ENCODE results near the gene INPP4B.
A peak's percentile ranks its signal among the peaks of the same experiment; 100 is the strongest.

The INPP4B gene

DNA sequence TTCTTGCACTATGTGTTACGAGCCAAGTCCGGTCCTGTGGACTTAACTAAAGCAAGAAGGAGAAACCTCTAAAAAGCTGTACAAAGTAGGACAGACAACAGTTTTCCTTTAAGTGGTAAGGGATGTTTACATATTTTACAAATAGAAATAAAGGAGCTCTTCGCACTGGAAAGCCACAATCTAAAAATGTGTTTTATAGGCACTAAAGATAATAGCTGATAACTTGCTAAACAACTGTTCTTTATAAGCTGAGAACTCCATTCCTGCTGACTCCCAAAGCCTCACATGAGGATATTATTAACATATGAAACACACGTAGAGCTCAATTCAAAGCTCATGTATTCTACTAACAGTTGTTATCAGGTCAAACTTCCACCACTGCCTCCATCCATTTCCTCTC is 519.9 kb downstream of the INPP4B start:
- H3K27ac ChIP-seq (ENCODE audit: low read length, poor library complexity, severe bottlenecking), result no peak overlapping the region
- peak; percentile 16 for DNase-seq
- no peak overlapping the region for H3K4ac ChIP-seq (ENCODE audit: low read depth in 1 of 2, low read length in 2 of 2)
- no peak overlapping the region for H3K9ac ChIP-seq (ENCODE audit: low read length)
- H3K4me1 ChIP-seq (ENCODE audit: control insufficient read depth, insufficient read depth, low read depth, low read length), result peaks cover 1% of the 10 kb centered on the region
- H3K79me1 ChIP-seq (replicated peaks; ENCODE audit: low read length, poor library complexity, severe bottlenecking), result peaks cover 9% of the 10 kb centered on the region
- H2BK15ac ChIP-seq (ENCODE audit: low read depth, poor library complexity, severe bottlenecking), result no peak overlapping the region
- H4K8ac ChIP-seq (ENCODE audit: low read length), result no peak overlapping the region
- no peaks in the 10 kb centered on the region for H3K36me3 ChIP-seq (ENCODE audit: control insufficient read depth in 1 of 2, insufficient read depth in 2 of 2, low read depth in 1 of 2, low read length in 2 of 2)
- no peak overlapping the region for H2BK120ac ChIP-seq (ENCODE audit: low read depth, low read length)
- H3K9me3 ChIP-seq (ENCODE audit: control insufficient read depth, low read length), result no peaks in the 10 kb centered on the region
- no peak overlapping the region for H3K23ac ChIP-seq (ENCODE audit: low read length in 2 of 2)
- H2BK5ac ChIP-seq (ENCODE audit: low read depth, low read length, poor library complexity, severe bottlenecking), result no peak overlapping the region
- H2BK12ac ChIP-seq (ENCODE audit: low read length in 2 of 2), result no peak overlapping the region
- H3K14ac ChIP-seq (ENCODE audit: low read length in 2 of 2), result no peak overlapping the region
- H2AK5ac ChIP-seq (ENCODE audit: low read length, severe bottlenecking), result no peak overlapping the region
- H4K91ac ChIP-seq (ENCODE audit: low read length), result no peak overlapping the region
- no peak overlapping the region for H2AFZ ChIP-seq (ENCODE audit: low read depth, low read length)
- H3K27me3 ChIP-seq (ENCODE audit: control insufficient read depth in 1 of 2, insufficient read depth in 1 of 2, low read length in 2 of 2), result no peaks in the 10 kb centered on the region
- H3K4me3 ChIP-seq (ENCODE audit: insufficient read depth in 1 of 2, low read depth in 1 of 2, low read length in 2 of 2), result no peak overlapping the region
- no peak overlapping the region for H3K18ac ChIP-seq (ENCODE audit: low read depth in 1 of 2, low read length in 2 of 2)
- 80% methylated on average over 3 of the region's 4 CpGs for WGBS
- H3K4me2 ChIP-seq (ENCODE audit: low read length, poor library complexity, severe bottlenecking), result no peak overlapping the region

DNA sequence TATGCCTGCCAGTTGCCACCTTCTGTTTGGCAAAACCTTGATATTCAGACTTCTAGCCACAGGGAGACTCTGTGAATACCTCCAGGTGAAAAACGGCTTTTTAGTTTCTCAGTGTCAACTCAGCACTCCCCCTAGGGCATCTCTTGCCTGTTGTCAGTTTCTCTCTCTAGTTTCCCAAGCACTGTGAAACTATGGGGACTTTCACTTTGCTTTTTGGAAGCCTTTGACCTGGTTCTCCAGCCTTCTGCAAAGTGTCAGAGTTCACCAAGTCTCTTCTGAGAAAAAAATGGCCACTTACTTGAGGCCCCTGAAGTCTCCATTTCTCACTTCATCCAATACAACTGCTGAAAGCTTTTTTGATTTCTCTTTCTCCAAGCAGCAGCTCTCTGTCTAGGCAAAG is 521.5 kb downstream of the INPP4B start:
- Histone ChIP-seq H3K27ac (ENCODE audit: low read length, poor library complexity, severe bottlenecking) (no peak overlapping the region), H3K4me2 (ENCODE audit: low read length, poor library complexity, severe bottlenecking) (no peak overlapping the region), H2BK12ac (ENCODE audit: low read length in 2 of 2) (no peak overlapping the region), H3K9ac (ENCODE audit: low read length) (no peak overlapping the region), H3K4me3 (ENCODE audit: insufficient read depth in 1 of 2, low read depth in 1 of 2, low read length in 2 of 2) (no peak overlapping the region), H2BK120ac (ENCODE audit: low read depth, low read length) (no peak overlapping the region), H4K8ac (ENCODE audit: low read length) (no peak overlapping the region), H3K4me1 (ENCODE audit: control insufficient read depth, insufficient read depth, low read depth, low read length) (no peaks in the 10 kb centered on the region), H3K36me3 (ENCODE audit: control insufficient read depth in 1 of 2, insufficient read depth in 2 of 2, low read depth in 1 of 2, low read length in 2 of 2) (no peaks in the 10 kb centered on the region), H3K14ac (ENCODE audit: low read length in 2 of 2) (no peak overlapping the region), H3K79me1 (replicated peaks; ENCODE audit: low read length, poor library complexity, severe bottlenecking) (peaks cover 10% of the 10 kb centered on the region), H3K27me3 (ENCODE audit: control insufficient read depth in 1 of 2, insufficient read depth in 1 of 2, low read length in 2 of 2) (no peaks in the 10 kb centered on the region), H3K23ac (ENCODE audit: low read length in 2 of 2) (no peak overlapping the region), H2BK5ac (ENCODE audit: low read depth, low read length, poor library complexity, severe bottlenecking) (no peak overlapping the region), H3K18ac (ENCODE audit: low read depth in 1 of 2, low read length in 2 of 2) (no peak overlapping the region), H2BK15ac (ENCODE audit: low read depth, poor library complexity, severe bottlenecking) (no peak overlapping the region), H3K4ac (ENCODE audit: low read depth in 1 of 2, low read length in 2 of 2) (no peak overlapping the region), H3K9me3 (ENCODE audit: control insufficient read depth, low read length) (no peaks in the 10 kb centered on the region), H4K91ac (ENCODE audit: low read length) (no peak overlapping the region), H2AFZ (ENCODE audit: low read depth, low read length) (no peak overlapping the region), H2AK5ac (ENCODE audit: low read length, severe bottlenecking) (no peak overlapping the region)
- 60% methylated on average over 1 of the region's 1 CpG for WGBS
- no peak for DNase-seq

DNA sequence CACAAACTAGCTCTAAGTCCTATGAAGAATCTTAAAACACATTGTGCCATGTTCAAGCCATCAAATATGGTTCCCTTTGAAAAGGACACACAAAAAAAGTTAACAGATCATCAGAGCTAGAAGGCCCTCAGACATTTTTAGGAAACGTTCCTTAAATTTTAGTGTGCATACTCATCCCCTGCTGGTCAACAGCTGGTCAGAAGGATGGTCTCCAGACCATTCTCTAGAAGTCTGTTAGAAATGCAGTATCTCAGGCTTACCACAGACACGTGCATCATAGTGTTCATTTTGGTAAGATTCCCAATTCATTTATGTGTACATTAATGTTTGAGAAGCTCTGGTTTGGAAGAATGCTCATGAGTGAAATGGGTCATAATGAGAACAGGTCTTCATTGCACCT is 523.1 kb downstream of the INPP4B start:
- Histone ChIP-seq H2BK5ac (ENCODE audit: low read depth, low read length, poor library complexity, severe bottlenecking) (no peak overlapping the region), H3K18ac (ENCODE audit: low read depth in 1 of 2, low read length in 2 of 2) (no peak overlapping the region), H2BK120ac (ENCODE audit: low read depth, low read length) (no peak overlapping the region), H4K91ac (ENCODE audit: low read length) (no peak overlapping the region), H3K4me1 (ENCODE audit: control insufficient read depth, insufficient read depth, low read depth, low read length) (no peaks in the 10 kb centered on the region), H3K14ac (ENCODE audit: low read length in 2 of 2) (no peak overlapping the region), H2BK12ac (ENCODE audit: low read length in 2 of 2) (no peak overlapping the region), H2BK15ac (ENCODE audit: low read depth, poor library complexity, severe bottlenecking) (no peak overlapping the region), H3K4me2 (ENCODE audit: low read length, poor library complexity, severe bottlenecking) (no peak overlapping the region), H4K8ac (ENCODE audit: low read length) (no peak overlapping the region), H3K36me3 (ENCODE audit: control insufficient read depth in 1 of 2, insufficient read depth in 2 of 2, low read depth in 1 of 2, low read length in 2 of 2) (peaks cover 0 to 2% of the 10 kb centered on the region in 2 experiments), H2AK5ac (ENCODE audit: low read length, severe bottlenecking) (no peak overlapping the region), H3K9ac (ENCODE audit: low read length) (no peak overlapping the region), H3K27ac (ENCODE audit: low read length, poor library complexity, severe bottlenecking) (no peak overlapping the region), H3K79me1 (replicated peaks; ENCODE audit: low read length, poor library complexity, severe bottlenecking) (peaks cover 15% of the 10 kb centered on the region), H3K4me3 (ENCODE audit: insufficient read depth in 1 of 2, low read depth in 1 of 2, low read length in 2 of 2) (no peak overlapping the region), H3K27me3 (ENCODE audit: control insufficient read depth in 1 of 2, insufficient read depth in 1 of 2, low read length in 2 of 2) (no peaks in the 10 kb centered on the region), H3K4ac (ENCODE audit: low read depth in 1 of 2, low read length in 2 of 2) (no peak overlapping the region), H3K23ac (ENCODE audit: low read length in 2 of 2) (no peak overlapping the region), H2AFZ (ENCODE audit: low read depth, low read length) (no peak overlapping the region), H3K9me3 (ENCODE audit: control insufficient read depth, low read length) (no peaks in the 10 kb centered on the region)
- WGBS, result 98% methylated on average over 2 of the region's 2 CpGs
- no peak for DNase-seq

DNA sequence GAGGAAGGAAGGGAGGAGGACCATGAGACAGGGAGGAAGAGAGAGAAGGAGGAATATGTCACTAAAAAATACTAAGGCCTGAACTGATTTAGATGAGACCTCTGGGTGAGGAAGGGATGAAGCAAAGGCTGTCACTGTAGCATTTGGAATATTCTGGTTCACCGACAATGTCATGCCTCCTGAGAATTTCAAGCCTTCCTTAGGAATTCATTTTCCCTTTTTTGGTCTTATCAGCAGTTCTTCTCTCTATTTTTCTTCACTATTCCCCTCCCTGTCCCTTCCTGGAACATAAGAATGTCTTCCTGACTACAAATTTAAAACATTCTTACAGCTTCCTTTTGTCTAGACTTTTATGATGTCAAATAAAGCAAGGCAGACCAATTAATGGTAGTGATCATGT is 527.8 kb downstream of the INPP4B start:
- Histone ChIP-seq H3K9ac (ENCODE audit: low read length) (no peak overlapping the region), H2BK5ac (ENCODE audit: low read depth, low read length, poor library complexity, severe bottlenecking) (no peak overlapping the region), H4K91ac (ENCODE audit: low read length) (no peak overlapping the region), H3K27ac (ENCODE audit: low read length, poor library complexity, severe bottlenecking) (no peak overlapping the region), H3K79me1 (replicated peaks; ENCODE audit: low read length, poor library complexity, severe bottlenecking) (peaks cover 13% of the 10 kb centered on the region), H3K4me1 (ENCODE audit: control insufficient read depth, insufficient read depth, low read depth, low read length) (no peaks in the 10 kb centered on the region), H2AK5ac (ENCODE audit: low read length, severe bottlenecking) (no peak overlapping the region), H3K18ac (ENCODE audit: low read depth in 1 of 2, low read length in 2 of 2) (no peak overlapping the region), H2BK15ac (ENCODE audit: low read depth, poor library complexity, severe bottlenecking) (no peak overlapping the region), H3K4me2 (ENCODE audit: low read length, poor library complexity, severe bottlenecking) (no peak overlapping the region), H3K14ac (ENCODE audit: low read length in 2 of 2) (no peak overlapping the region), H2AFZ (ENCODE audit: low read depth, low read length) (no peak overlapping the region), H4K8ac (ENCODE audit: low read length) (peak overlapping the region; percentile 14), H3K36me3 (ENCODE audit: control insufficient read depth in 1 of 2, insufficient read depth in 2 of 2, low read depth in 1 of 2, low read length in 2 of 2) (peaks cover 0 to 2% of the 10 kb centered on the region in 2 experiments), H3K23ac (ENCODE audit: low read length in 2 of 2) (no peak overlapping the region), H3K4ac (ENCODE audit: low read depth in 1 of 2, low read length in 2 of 2) (no peak overlapping the region), H3K27me3 (ENCODE audit: control insufficient read depth in 1 of 2, insufficient read depth in 1 of 2, low read length in 2 of 2) (no peaks in the 10 kb centered on the region), H3K9me3 (ENCODE audit: control insufficient read depth, low read length) (no peaks in the 10 kb centered on the region), H2BK12ac (ENCODE audit: low read length in 2 of 2) (no peak overlapping the region), H3K4me3 (ENCODE audit: insufficient read depth in 1 of 2, low read depth in 1 of 2, low read length in 2 of 2) (no peak overlapping the region), H2BK120ac (ENCODE audit: low read depth, low read length) (no peak overlapping the region)
- 73% methylated on average over 1 of the region's 1 CpG for WGBS
- no peak for DNase-seq

All from mesenchymal stem cell (in vitro differentiated cells and primary cell).